Mesendoderm (in vitro differentiated cells): ENCODE measurements around the gene AFDN.

Source experiments
- DNase-seq: peaks from one replicate; pipeline ENCODE4 v3.0.0; 2013
- H2AK5ac ChIP-seq: 2 replicates; pipeline ENCODE4 v1.6.1; 2013; ENCODE audit warnings: low read length, inconsistent platforms
- H2BK120ac ChIP-seq: 2 replicates; pipeline ENCODE4 v1.6.1; 2013; ENCODE audit warnings: low read depth, mild to moderate bottlenecking, low read length, moderate library complexity, mixed read lengths
- H2BK15ac ChIP-seq: replicated peaks from 2 replicates; pipeline ENCODE4 v1.6.1; 2013; ENCODE audit warnings: low read depth, mild to moderate bottlenecking, moderate library complexity
- H2BK5ac ChIP-seq: 2 replicates; pipeline ENCODE4 v1.6.1; 2013; ENCODE audit warnings: low read length, inconsistent platforms
- H3K18ac ChIP-seq: 2 replicates; pipeline ENCODE4 v1.6.1; 2013; ENCODE audit warnings: mild to moderate bottlenecking, low read length, mixed read lengths
- H3K23ac ChIP-seq: one replicate; pipeline ENCODE4 v1.6.1; 2013; ENCODE audit warnings: low read length
- H3K27ac ChIP-seq: 2 replicates; pipeline ENCODE4 v1.5.1; 2013; ENCODE audit warnings: low read depth, mild to moderate bottlenecking, inconsistent platforms, low read length, moderate library complexity
- H3K27me3 ChIP-seq: 2 replicates; pipeline ENCODE4 v1.6.1; 2013; ENCODE audit warnings: low read length, control low read depth, mild to moderate bottlenecking, inconsistent platforms; ENCODE audit not compliant: insufficient read depth, poor library complexity
- H3K36me3 ChIP-seq: 2 replicates; pipeline ENCODE4 v1.6.1; 2013; ENCODE audit warnings: low read length, inconsistent platforms; ENCODE audit not compliant: control insufficient read depth, insufficient read depth
- H3K4ac ChIP-seq: one replicate; pipeline ENCODE4 v1.6.1; 2013; ENCODE audit warnings: low read depth, mild to moderate bottlenecking, low read length, moderate library complexity
- H3K4me1 ChIP-seq: 2 replicates; pipeline ENCODE4 v1.6.1; 2013; ENCODE audit warnings: low read depth, low read length, inconsistent platforms; ENCODE audit not compliant: control insufficient read depth
- H3K4me2 ChIP-seq: 2 replicates; pipeline ENCODE4 v1.6.1; 2013; ENCODE audit warnings: low read length
- H3K4me3 ChIP-seq: 2 replicates; pipeline ENCODE4 v1.5.1; 2013; ENCODE audit warnings: mild to moderate bottlenecking, low read length
- H3K56ac ChIP-seq: one replicate; pipeline ENCODE4 v1.6.1; 2013; ENCODE audit warnings: low read length
- H3K79me1 ChIP-seq: 2 replicates; pipeline ENCODE4 v1.6.1; 2013; ENCODE audit warnings: low read length, inconsistent platforms
- H3K79me2 ChIP-seq: 2 replicates; pipeline ENCODE4 v1.6.1; 2013; ENCODE audit warnings: mild to moderate bottlenecking, low read length; ENCODE audit not compliant: control insufficient read depth, insufficient read depth
- H3K9ac ChIP-seq: 2 replicates; pipeline ENCODE4 v1.6.1; 2013; ENCODE audit warnings: low read length, inconsistent platforms
- H4K5ac ChIP-seq: one replicate; pipeline ENCODE4 v1.6.1; 2013; ENCODE audit warnings: low read length
- H4K8ac ChIP-seq: one replicate; pipeline ENCODE4 v1.6.1; 2013; ENCODE audit warnings: low read depth, mild to moderate bottlenecking, control low read depth, low read length, moderate library complexity
- WGBS: extraction: QIAGEN DNeasy Blood & Tissue Kit; methylation state at CpG from one replicate; pipeline ENCODE4 v1.1.7; 2013; ENCODE audit warnings: low lambda C conversion rate, missing lambda C conversion rate; ENCODE audit not compliant: insufficient coverage; ENCODE audit errors: extremely low coverage; 5-methylcytosine and 5-hydroxymethylcytosine counted together

Gene AFDN

GRCh38 chr6:167832497-167833395 lies 6.0 kb downstream of the AFDN start:
- peaks cover 2% of the 10 kb centered on the region for H3K79me1 ChIP-seq
- peak overlapping the region; percentile 14 for H3K9ac ChIP-seq
- no peaks in the 10 kb centered on the region for H3K27me3 ChIP-seq
- H3K23ac ChIP-seq: no peak overlapping the region
- no peak overlapping the region for H2BK15ac ChIP-seq
- no peak overlapping the region for H4K8ac ChIP-seq
- DNase-seq: no peak
- H3K36me3 ChIP-seq: no peaks in the 10 kb centered on the region
- no peak overlapping the region for H3K4me3 ChIP-seq
- no peak overlapping the region for H3K4ac ChIP-seq
- no peak overlapping the region for H2AK5ac ChIP-seq
- H4K5ac ChIP-seq: no peak overlapping the region
- no peak overlapping the region for H3K18ac ChIP-seq
- H3K79me2 ChIP-seq: peaks cover 65% of the 10 kb centered on the region
- peaks cover 6% of the 10 kb centered on the region for H3K4me1 ChIP-seq
- H3K27ac ChIP-seq: no peak overlapping the region
- H3K4me2 ChIP-seq: no peak overlapping the region
- no peak overlapping the region for H2BK120ac ChIP-seq
- no CpG with 5 or more reads among the region's 4 CpGs for WGBS
- no peak overlapping the region for H3K56ac ChIP-seq
- no peak overlapping the region for H2BK5ac ChIP-seq

DNA sequence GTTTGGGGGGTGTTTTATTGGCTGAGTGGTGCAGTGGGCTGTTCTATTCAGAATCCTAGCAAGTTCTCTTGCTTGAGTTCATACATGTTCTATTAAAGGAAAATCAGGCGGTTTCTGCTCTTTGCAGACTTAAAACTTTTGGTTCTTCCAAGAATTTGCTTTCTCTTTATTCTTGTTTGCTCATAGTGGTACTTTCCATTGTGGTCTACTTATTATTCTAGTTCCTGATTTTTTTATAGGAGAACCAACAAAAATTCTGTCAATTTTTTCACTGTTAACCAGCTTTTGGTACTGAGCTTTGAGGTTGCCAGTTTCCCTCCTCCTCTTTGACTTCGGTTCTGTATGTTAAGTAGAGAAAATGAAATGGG lies 6.7 kb downstream of the AFDN start:
- H3K56ac ChIP-seq: no peak overlapping the region
- no peak overlapping the region for H3K18ac ChIP-seq
- no CpG with 5 or more reads among the region's 2 CpGs for WGBS
- H3K4me1 ChIP-seq: peaks cover 8% of the 10 kb centered on the region
- H3K23ac ChIP-seq: no peak overlapping the region
- H4K5ac ChIP-seq: no peak overlapping the region
- no peak overlapping the region for H2AK5ac ChIP-seq
- H3K36me3 ChIP-seq: no peaks in the 10 kb centered on the region
- no peak overlapping the region for H3K4me3 ChIP-seq
- no peaks in the 10 kb centered on the region for H3K27me3 ChIP-seq
- H2BK15ac ChIP-seq: no peak overlapping the region
- no peak overlapping the region for H3K27ac ChIP-seq
- no peak overlapping the region for H3K9ac ChIP-seq
- no peak for DNase-seq
- H3K4me2 ChIP-seq: no peak overlapping the region
- H3K4ac ChIP-seq: no peak overlapping the region
- no peak overlapping the region for H2BK5ac ChIP-seq
- H3K79me2 ChIP-seq: peaks cover 64% of the 10 kb centered on the region
- peaks cover 2% of the 10 kb centered on the region for H3K79me1 ChIP-seq
- H2BK120ac ChIP-seq: no peak overlapping the region
- H4K8ac ChIP-seq: no peak overlapping the region

DNA sequence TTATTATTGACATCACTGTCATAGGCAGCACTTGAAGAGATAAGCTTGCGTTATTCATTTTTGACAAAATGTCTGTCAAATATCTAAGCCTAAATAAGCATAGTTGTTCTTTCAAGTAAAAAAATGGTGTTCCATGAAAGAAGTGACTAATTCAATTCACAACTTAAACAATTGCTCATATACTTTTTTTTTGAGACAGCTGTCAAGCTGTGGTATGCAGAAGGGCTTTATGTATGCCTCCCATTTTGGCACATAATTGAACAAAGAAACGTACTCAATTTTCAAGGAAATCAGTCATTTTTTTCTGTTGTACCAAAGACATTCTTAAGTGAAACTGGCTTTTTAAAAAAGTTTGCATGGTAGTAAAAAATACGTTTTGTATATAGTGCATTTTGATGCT lies 8.5 kb downstream of the AFDN start:
- Histone ChIP-seq H3K79me2 (peaks cover 73% of the 10 kb centered on the region), H3K23ac (no peak overlapping the region), H2BK120ac (no peak overlapping the region), H2BK5ac (no peak overlapping the region), H3K4ac (no peak overlapping the region), H3K4me3 (no peak overlapping the region), H3K27me3 (no peaks in the 10 kb centered on the region), H3K9ac (no peak overlapping the region), H3K4me1 (peaks cover 17% of the 10 kb centered on the region), H3K36me3 (no peaks in the 10 kb centered on the region), H3K79me1 (peaks cover 6% of the 10 kb centered on the region), H3K4me2 (no peak overlapping the region), H2BK15ac (no peak overlapping the region), H2AK5ac (no peak overlapping the region), H3K56ac (no peak overlapping the region), H3K27ac (no peak overlapping the region), H3K18ac (no peak overlapping the region), H4K8ac (no peak overlapping the region), H4K5ac (no peak overlapping the region)
- DNase-seq: no peak
- no CpG with 5 or more reads among the region's 3 CpGs for WGBS

DNA sequence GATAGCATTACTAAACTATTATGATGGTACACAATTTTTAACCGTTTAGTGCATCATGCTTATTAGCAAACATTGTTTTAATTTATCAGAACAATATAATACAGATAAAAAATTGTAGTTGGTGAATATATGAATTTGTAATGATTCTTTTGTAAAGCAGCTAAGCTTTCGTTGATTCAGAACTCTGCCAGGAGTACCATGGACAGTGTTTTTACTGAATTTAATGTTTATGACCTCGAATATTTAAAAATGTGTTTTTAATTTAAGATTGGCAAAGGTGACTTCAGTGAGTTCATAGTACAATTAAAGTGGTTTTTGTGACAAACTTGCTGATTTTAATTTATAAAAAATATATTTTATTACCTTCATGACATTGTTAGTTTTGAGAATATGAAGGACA lies 10.0 kb downstream of the AFDN start:
- Histone ChIP-seq H3K23ac (no peak overlapping the region), H3K18ac (no peak overlapping the region), H3K79me2 (peaks cover 75% of the 10 kb centered on the region), H3K27me3 (no peaks in the 10 kb centered on the region), H3K4ac (no peak overlapping the region), H3K4me1 (peaks cover 25% of the 10 kb centered on the region), H3K79me1 (peaks cover 10% of the 10 kb centered on the region), H2BK15ac (no peak overlapping the region), H4K5ac (no peak overlapping the region), H2BK120ac (no peak overlapping the region), H2BK5ac (no peak overlapping the region), H3K36me3 (no peaks in the 10 kb centered on the region), H3K27ac (no peak overlapping the region), H3K4me2 (no peak overlapping the region), H3K56ac (no peak overlapping the region), H3K9ac (no peak overlapping the region), H2AK5ac (no peak overlapping the region), H3K4me3 (no peak overlapping the region), H4K8ac (no peak overlapping the region)
- WGBS: no CpG with 5 or more reads among the region's 3 CpGs
- no peak for DNase-seq

DNA sequence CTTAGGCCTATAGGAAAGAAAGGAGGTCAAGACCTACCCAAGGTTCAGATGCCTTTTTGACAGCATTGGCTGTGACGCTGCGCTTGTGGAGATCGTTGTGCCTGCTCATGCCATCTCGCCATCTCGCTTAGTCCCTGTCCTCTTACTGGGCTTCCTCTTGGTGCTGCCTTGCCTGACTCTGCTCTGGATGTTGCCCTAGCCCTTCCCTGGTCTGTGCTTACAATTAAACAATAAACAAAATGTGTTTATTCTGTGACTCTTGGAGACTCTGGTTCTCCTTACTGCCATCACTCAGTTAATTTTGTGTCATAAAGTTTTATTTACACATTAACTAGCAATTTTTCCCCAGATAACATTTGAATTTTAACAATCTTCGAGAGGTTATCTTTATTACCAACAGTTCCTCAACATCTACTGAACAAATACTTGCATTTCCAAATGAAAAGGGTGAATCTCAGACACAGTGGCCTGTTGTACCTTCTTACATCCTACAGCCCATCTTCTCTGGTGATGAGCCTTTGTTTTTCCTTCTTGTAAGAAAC lies 11.6 kb downstream of the AFDN start:
- H3K4me2 ChIP-seq: no peak overlapping the region
- DNase-seq: no peak
- no peak overlapping the region for H2BK15ac ChIP-seq
- H3K4me3 ChIP-seq: no peak overlapping the region
- H3K36me3 ChIP-seq: no peaks in the 10 kb centered on the region
- peaks cover 78% of the 10 kb centered on the region for H3K79me2 ChIP-seq
- H3K56ac ChIP-seq: no peak overlapping the region
- WGBS: no CpG with 5 or more reads among the region's 6 CpGs
- H3K27me3 ChIP-seq: no peaks in the 10 kb centered on the region
- no peak overlapping the region for H4K5ac ChIP-seq
- H2BK5ac ChIP-seq: no peak overlapping the region
- peaks cover 19% of the 10 kb centered on the region for H3K4me1 ChIP-seq
- no peak overlapping the region for H4K8ac ChIP-seq
- H2BK120ac ChIP-seq: no peak overlapping the region
- H3K27ac ChIP-seq: no peak overlapping the region
- H2AK5ac ChIP-seq: no peak overlapping the region
- no peak overlapping the region for H3K18ac ChIP-seq
- no peak overlapping the region for H3K4ac ChIP-seq
- no peak overlapping the region for H3K9ac ChIP-seq
- peaks cover 12% of the 10 kb centered on the region for H3K79me1 ChIP-seq
- peak overlapping the region; percentile 31 for H3K23ac ChIP-seq
